HepG2 (cell line): ENCODE results near the gene CHRNB4. TPM values are rescaled to one million over a fixed set of nuclear protein-coding genes. Genes with fewer than 3 reads are reported as not detected.

Experiments
- ATAC-seq: fragments of 200-7000 bp; cut with Tn5 transposase; 3 replicates; pipeline ENCODE4 v1.9.1; 2020; ENCODE audit warnings: mild to moderate bottlenecking, moderate library complexity
- BruUV-seq: library from RNA; stranded (reverse); fragments of 400-500 nt; replicated peaks from 2 replicates; lab custom pipeline; 2021; lab: Mats Ljungman, UMichigan
- CTCF ChIA-PET: fragments of 300-600 bp; formaldehyde crosslinking; extraction: SDS; loops from one replicate; lab custom pipeline; 2021; ENCODE audit warnings: low total read pairs, inconsistent platforms, low intra/inter-chr PET ratio; lab: Yijun Ruan, JAX
- POLR2A ChIA-PET: fragments of 350-600 bp; sonication (Branson Sonifier 250); formaldehyde crosslinking; loops from one replicate; lab custom pipeline; 2020; ENCODE audit warnings: antibody characterized with exemption, inconsistent platforms; lab: Yijun Ruan, JAX
- DNase-seq: peaks from one replicate; pipeline ENCODE4 v3.0.0-alpha.2; 2015; ENCODE audit warnings: low spot score
- FAIRE-seq: peaks from 3 replicates; lab custom pipeline; 2011; peaks lifted over from hg19 to GRCh38; lab: Jason Lieb, UNC
- H2AFZ ChIP-seq: one replicate; pipeline ENCODE4 v1.6.1; 2011; ENCODE audit warnings: low read length, inconsistent platforms
- H3K27ac ChIP-seq: fragments of 300-600 bp; 3 replicates; pipeline ENCODE4 v1.8.0; 2011; ENCODE audit warnings: mixed run types, mild to moderate bottlenecking, mixed read lengths, low read length, inconsistent platforms; ENCODE audit not compliant: insufficient read depth; ENCODE audit errors: extremely low read length
- H3K27me3 ChIP-seq, 2 experiments: fragments of 200-600 bp in 1 of 2; 2 replicates in 1 of 2; 3 replicates in 1 of 2; pipeline versions ENCODE4 v1.6.0 to v1.8.0; 2011; ENCODE audit warnings: low read length in 2 of 2, mild to moderate bottlenecking in 2 of 2, moderate library complexity in 2 of 2, inconsistent platforms in 1 of 2; ENCODE audit not compliant: insufficient read depth in 2 of 2, control insufficient read depth in 1 of 2
- H3K36me3 ChIP-seq, 2 experiments: fragments of 200-600 bp in 1 of 2; replicated peaks in 1 of 2; 2 replicates in 1 of 2; 3 replicates in 1 of 2; pipeline versions ENCODE4 v1.5.1 to v1.8.0; 2011; ENCODE audit warnings: low read length in 2 of 2, inconsistent platforms in 1 of 2; ENCODE audit not compliant: insufficient read depth in 2 of 2, control insufficient read depth in 1 of 2
- H3K4me1 ChIP-seq: 2 replicates; pipeline ENCODE4 v1.5.1; 2012; ENCODE audit warnings: low read length, inconsistent platforms; ENCODE audit not compliant: insufficient read depth
- H3K4me2 ChIP-seq: 2 replicates; pipeline ENCODE4 v1.6.0; 2011; ENCODE audit warnings: low read depth, low read length, inconsistent platforms
- H3K4me3 ChIP-seq, 3 experiments: fragments of 200-600 bp in 1 of 3; sonication (generic), shearing (Covaris generic) in 1 of 3; replicated peaks in 1 of 3; 2 replicates each; pipeline ENCODE4 v1.5.1; 2011 to 2016; ENCODE audit warnings: low read length in 3 of 3, inconsistent platforms in 2 of 3, low read depth in 2 of 3, mild to moderate bottlenecking in 2 of 3, control low read depth in 1 of 3, mixed read lengths in 1 of 3; ENCODE audit not compliant: insufficient read depth in 1 of 3
- H3K79me2 ChIP-seq: one replicate; pipeline ENCODE4 v1.6.1; 2011; ENCODE audit warnings: low read length, inconsistent platforms; ENCODE audit not compliant: insufficient read depth
- H3K9ac ChIP-seq: 2 replicates; pipeline ENCODE4 v1.6.0; 2011; ENCODE audit warnings: mild to moderate bottlenecking, low read depth, low read length, inconsistent platforms; ENCODE audit not compliant: insufficient read depth
- H3K9me3 ChIP-seq: 2 replicates; pipeline ENCODE4 v1.5.1; 2012; ENCODE audit warnings: mild to moderate bottlenecking, low read length
- H4K20me1 ChIP-seq: 2 replicates; pipeline ENCODE4 v1.6.0; 2011; ENCODE audit warnings: inconsistent platforms, mild to moderate bottlenecking, low read length, moderate library complexity; ENCODE audit not compliant: insufficient read depth
- GLI4 ChIP-seq: sonication (generic); formaldehyde crosslinking; IDR thresholded peaks from 2 replicates; pipeline ENCODE4 v1.5.1; 2020; ENCODE audit warnings: missing genetic modification reagents, mild to moderate bottlenecking, moderate library complexity, borderline replicate concordance
- HES4 ChIP-seq: sonication (generic); formaldehyde crosslinking; IDR thresholded peaks from 2 replicates; pipeline ENCODE4 v1.9.0; 2021; ENCODE audit warnings: mild to moderate bottlenecking, missing genetic modification reagents, borderline replicate concordance
- ZNF253 ChIP-seq: sonication (generic); formaldehyde crosslinking; IDR thresholded peaks from 2 replicates; pipeline ENCODE4 v1.8.0; 2022; ENCODE audit warnings: mild to moderate bottlenecking, missing genetic modification reagents, borderline replicate concordance
- WGBS: methylation state at CpG from one replicate; pipeline ENCODE4 v1.1.6; 2017; ENCODE audit warnings: low lambda C conversion rate; 5-methylcytosine and 5-hydroxymethylcytosine counted together
- in situ Hi-C: cut with HindIII; loops from 2 replicates; pipeline ENCODE4 v1.10.0; 2017; ENCODE audit warnings: low pct_unique_long_range_greater_than_20kb; ENCODE audit not compliant: extremely low pct_ligation_motif_present
- intact Hi-C: fragments of 100-400 bp; cut with micrococcal nuclease; formaldehyde crosslinking; loops from one replicate; pipeline ENCODE4 v1.10.0; 2022; ENCODE audit not compliant: unreplicated experiment
- polyA plus RNA-seq, 8 experiments: library from polyadenylated mRNA; depleted of rRNA in 3 of 8; stranded (reverse) in 7 of 8; unstranded in 1 of 8; fragments of >200 nt; fragmentation: Illumina TruSeq in 4 of 8; extraction: Trizol in 4 of 8; gene quantifications; 2 replicates each; pipeline versions ENCODE4 v1.2.1 to v1.2.3, GENCODE V29; 2011 to 2016; ENCODE audit warnings: low read depth in 4 of 8, missing spikeins in 1 of 8, mixed read lengths in 1 of 8; ENCODE audit not compliant: insufficient read depth in 1 of 8
- total RNA-seq, 5 experiments: library from RNA; depleted of rRNA; stranded (reverse); fragments of >200 nt; fragmentation: Illumina TruSeq; extraction: Trizol; gene quantifications; 2 replicates each; pipeline ENCODE4 v1.2.3, GENCODE V29; 2016; ENCODE audit warnings: low read depth in 1 of 5
- TF ChIP-seq, protein P1 (sequence below): sonication (generic); formaldehyde crosslinking; IDR thresholded peaks from 2 replicates; pipeline ENCODE4 v1.4.0; 2020; ENCODE audit warnings: mild to moderate bottlenecking, missing genetic modification reagents, borderline replicate concordance
- TF ChIP-seq, protein P2 (sequence below): sonication (generic); formaldehyde crosslinking; IDR thresholded peaks from 2 replicates; pipeline ENCODE4 v1.4.0; 2020; ENCODE audit warnings: mild to moderate bottlenecking, missing genetic modification reagents
- TF ChIP-seq, protein P3 (sequence below): sonication (generic); formaldehyde crosslinking; IDR thresholded peaks from 2 replicates; pipeline ENCODE4 v1.5.0; 2020; ENCODE audit warnings: mild to moderate bottlenecking, missing genetic modification reagents

CHRNB4 gene
- total and polyA plus RNA-seq, 2 of the 13 experiments (the other 11 are each of a cell fraction or from before 2014, with no cell fraction given), result not detected

DNA sequence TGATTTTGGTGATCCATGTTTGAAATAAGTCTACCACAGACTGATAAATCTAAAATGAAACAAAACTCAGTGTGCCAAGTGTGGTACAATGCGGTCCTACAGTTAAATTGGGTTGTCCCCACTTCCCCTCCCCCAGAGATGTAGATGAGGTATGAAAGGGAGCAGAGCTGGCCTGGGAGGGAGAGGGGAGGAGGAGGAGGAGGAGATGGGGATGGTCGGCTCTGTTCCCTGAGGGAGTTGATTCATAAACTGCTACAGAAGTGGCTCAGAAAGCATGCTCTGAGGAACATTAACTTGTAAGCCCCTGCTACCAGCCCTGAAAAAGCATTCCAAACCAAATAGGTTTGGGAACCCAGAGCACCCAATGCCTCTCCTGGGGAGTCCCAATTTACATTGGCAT is 28.0 kb upstream of the CHRNB4 start (continued):
- TF ChIP-seq, protein P1, sequence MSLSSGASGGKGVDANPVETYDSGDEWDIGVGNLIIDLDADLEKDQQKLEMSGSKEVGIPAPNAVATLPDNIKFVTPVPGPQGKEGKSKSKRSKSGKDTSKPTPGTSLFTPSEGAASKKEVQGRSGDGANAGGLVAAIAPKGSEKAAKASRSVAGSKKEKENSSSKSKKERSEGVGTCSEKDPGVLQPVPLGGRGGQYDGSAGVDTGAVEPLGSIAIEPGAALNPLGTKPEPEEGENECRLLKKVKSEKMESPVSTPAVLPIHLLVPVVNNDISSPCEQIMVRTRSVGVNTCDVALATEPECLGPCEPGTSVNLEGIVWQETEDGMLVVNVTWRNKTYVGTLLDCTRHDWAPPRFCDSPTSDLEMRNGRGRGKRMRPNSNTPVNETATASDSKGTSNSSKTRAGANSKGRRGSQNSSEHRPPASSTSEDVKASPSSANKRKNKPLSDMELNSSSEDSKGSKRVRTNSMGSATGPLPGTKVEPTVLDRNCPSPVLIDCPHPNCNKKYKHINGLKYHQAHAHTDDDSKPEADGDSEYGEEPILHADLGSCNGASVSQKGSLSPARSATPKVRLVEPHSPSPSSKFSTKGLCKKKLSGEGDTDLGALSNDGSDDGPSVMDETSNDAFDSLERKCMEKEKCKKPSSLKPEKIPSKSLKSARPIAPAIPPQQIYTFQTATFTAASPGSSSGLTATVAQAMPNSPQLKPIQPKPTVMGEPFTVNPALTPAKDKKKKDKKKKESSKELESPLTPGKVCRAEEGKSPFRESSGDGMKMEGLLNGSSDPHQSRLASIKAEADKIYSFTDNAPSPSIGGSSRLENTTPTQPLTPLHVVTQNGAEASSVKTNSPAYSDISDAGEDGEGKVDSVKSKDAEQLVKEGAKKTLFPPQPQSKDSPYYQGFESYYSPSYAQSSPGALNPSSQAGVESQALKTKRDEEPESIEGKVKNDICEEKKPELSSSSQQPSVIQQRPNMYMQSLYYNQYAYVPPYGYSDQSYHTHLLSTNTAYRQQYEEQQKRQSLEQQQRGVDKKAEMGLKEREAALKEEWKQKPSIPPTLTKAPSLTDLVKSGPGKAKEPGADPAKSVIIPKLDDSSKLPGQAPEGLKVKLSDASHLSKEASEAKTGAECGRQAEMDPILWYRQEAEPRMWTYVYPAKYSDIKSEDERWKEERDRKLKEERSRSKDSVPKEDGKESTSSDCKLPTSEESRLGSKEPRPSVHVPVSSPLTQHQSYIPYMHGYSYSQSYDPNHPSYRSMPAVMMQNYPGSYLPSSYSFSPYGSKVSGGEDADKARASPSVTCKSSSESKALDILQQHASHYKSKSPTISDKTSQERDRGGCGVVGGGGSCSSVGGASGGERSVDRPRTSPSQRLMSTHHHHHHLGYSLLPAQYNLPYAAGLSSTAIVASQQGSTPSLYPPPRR (CRISPR knock-in tag), result no peak
- TF ChIP-seq ZNF253 (CRISPR knock-in tag), result no peak
- TF ChIP-seq, protein P2, sequence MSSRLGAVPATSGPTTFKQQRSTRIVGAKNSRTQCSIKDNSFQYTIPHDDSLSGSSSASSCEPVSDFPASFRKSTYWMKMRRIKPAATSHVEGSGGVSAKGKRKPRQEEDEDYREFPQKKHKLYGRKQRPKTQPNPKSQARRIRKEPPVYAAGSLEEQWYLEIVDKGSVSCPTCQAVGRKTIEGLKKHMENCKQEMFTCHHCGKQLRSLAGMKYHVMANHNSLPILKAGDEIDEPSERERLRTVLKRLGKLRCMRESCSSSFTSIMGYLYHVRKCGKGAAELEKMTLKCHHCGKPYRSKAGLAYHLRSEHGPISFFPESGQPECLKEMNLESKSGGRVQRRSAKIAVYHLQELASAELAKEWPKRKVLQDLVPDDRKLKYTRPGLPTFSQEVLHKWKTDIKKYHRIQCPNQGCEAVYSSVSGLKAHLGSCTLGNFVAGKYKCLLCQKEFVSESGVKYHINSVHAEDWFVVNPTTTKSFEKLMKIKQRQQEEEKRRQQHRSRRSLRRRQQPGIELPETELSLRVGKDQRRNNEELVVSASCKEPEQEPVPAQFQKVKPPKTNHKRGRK (CRISPR knock-in tag), result no peak

DNA sequence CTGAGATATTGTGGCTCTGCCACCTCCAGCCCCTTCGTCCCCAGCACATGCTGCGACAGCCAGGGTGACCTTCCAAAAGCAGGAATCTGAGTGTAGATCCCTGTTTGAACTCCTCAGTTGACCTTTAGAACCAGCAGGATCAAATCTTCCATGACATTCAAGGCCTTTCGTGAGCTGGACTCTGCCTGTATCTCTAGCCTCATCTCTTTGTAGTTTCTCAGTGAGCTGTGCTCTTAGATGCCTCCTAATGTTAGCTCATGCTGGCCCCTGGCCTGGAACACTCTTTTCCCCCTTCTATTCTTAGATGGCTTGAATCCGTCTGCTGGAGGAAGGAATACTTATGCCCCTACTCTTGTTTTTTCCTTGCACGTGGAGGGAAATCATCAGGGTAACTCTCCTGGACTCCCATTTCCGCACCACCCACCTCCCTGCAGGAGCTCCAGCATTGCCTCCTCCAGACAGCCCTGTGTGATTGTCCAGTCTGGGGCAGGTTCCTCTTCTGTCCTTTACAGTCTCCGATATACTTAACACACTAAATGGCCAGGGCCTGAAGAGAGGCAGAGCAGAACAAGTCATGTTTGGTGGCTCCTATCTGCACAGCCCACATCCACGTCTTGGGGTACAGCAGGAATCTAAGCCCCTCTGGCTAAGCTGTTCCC is 26.7 kb upstream of the CHRNB4 start:
- ChIA-PET POLR2A (no interaction called here), CTCF (no interaction called here)
- FAIRE-seq (no peak), ATAC-seq (peak; percentile 82), DNase-seq (peak; percentile 29)
- Histone ChIP-seq H3K9me3 (no peaks in the 10 kb centered on the region), H4K20me1 (no peaks in the 10 kb centered on the region), H3K4me2 (peak overlapping the region; percentile 13; the same call in 1 of the 2 replicates), H3K27me3 (0 out of 5 replicates have a peak, but pooled peaks cover 0 to 3% of the 10 kb centered on the region in 2 experiments), H3K27ac (peak overlapping the region; percentile 26), H3K79me2 (no peaks in the 10 kb centered on the region), H2AFZ (no peak overlapping the region), H3K9ac (no peak overlapping the region), H3K36me3 (no peaks in the 10 kb centered on the region), H3K4me1 (peaks cover 24% of the 10 kb centered on the region), H3K4me3 (no peak overlapping the region)
- intact Hi-C loops, result no loop called here
- in situ Hi-C loops, result no loop called here
- 24% methylated on average over 7 of the region's 8 CpGs for WGBS
- no TSS peak for BruUV-seq
- TF ChIP-seq, protein P3, sequence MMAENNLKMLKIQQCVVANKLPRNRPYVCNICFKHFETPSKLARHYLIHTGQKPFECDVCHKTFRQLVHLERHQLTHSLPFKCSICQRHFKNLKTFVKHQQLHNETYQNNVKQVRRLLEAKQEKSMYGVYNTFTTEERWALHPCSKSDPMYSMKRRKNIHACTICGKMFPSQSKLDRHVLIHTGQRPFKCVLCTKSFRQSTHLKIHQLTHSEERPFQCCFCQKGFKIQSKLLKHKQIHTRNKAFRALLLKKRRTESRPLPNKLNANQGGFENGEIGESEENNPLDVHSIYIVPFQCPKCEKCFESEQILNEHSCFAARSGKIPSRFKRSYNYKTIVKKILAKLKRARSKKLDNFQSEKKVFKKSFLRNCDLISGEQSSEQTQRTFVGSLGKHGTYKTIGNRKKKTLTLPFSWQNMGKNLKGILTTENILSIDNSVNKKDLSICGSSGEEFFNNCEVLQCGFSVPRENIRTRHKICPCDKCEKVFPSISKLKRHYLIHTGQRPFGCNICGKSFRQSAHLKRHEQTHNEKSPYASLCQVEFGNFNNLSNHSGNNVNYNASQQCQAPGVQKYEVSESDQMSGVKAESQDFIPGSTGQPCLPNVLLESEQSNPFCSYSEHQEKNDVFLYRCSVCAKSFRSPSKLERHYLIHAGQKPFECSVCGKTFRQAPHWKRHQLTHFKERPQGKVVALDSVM (CRISPR knock-in tag), result 0 out of 2 replicates have a peak, but pooled peaks have one; percentile 58
- TF ChIP-seq GLI4 (CRISPR knock-in tag) (no peak), HES4 (CRISPR knock-in tag) (no peak)
